Pancreas (tissue), 10 donors: Measurements from ENCODE around the gene C16orf96. TPM values are rescaled to one million over a fixed set of nuclear protein-coding genes. Genes with fewer than 3 reads are reported as not detected.

Experiments
- ATAC-seq, 4 donors: fragments of 200-7000 bp; cut with Tn5 transposase; one replicate each; pipeline versions ENCODE4 v1.8.0 to v1.9.1; 2020; ENCODE audit warnings: mild to moderate bottlenecking in 4 of 4, moderate library complexity in 4 of 4
- DNase-seq, 6 donors: peaks; one replicate each; pipeline ENCODE4 v3.0.0-alpha.2; 2020
- FAIRE-seq: peaks from 2 replicates; lab custom pipeline; 2012; peaks lifted over from hg19 to GRCh38; lab: Jason Lieb, UNC
- H3K27ac ChIP-seq, 4 donors: fragments of 200-600 bp; sonication (generic); 1 replicate in 3 of 4; 2 replicates in 1 of 4; pipeline versions ENCODE4 v1.5.0 to v1.8.0; 2020
- H3K27me3 ChIP-seq, 4 donors: fragments of 200-600 bp; one replicate each; pipeline ENCODE4 v1.8.0; 2021
- H3K36me3 ChIP-seq, 3 donors: fragments of 200-600 bp; sonication (generic) in 1 of 3; one replicate each; pipeline versions ENCODE4 v1.5.0 to v1.8.0; 2020 to 2021
- H3K4me1 ChIP-seq, 3 donors: fragments of 200-600 bp; one replicate each; pipeline ENCODE4 v1.8.0; 2021
- H3K4me3 ChIP-seq, 4 donors: fragments of 200-600 bp; sonication (generic) in 2 of 4; one replicate each; pipeline versions ENCODE4 v1.5.0 to v1.8.0; 2020 to 2021
- H3K9me3 ChIP-seq, 4 donors: fragments of 200-600 bp; one replicate each; pipeline ENCODE4 v1.8.0; 2021
- CTCF ChIP-seq, 4 donors: fragments of 200-600 bp; sonication (generic) in 3 of 4; IDR thresholded peaks; one replicate each; pipeline versions ENCODE4 v1.5.0 to v1.8.0; 2021; ENCODE audit warnings: antibody characterized with exemption in 4 of 4
- WGBS, 2 donors: extraction: QIAGEN DNeasy Blood & Tissue Kit; methylation state at CpG; one replicate each; pipeline ENCODE4 v1.1.7; 2013; 5-methylcytosine and 5-hydroxymethylcytosine counted together
- intact Hi-C, 3 donors: fragments of 100-400 bp; cut with DNase I; formaldehyde crosslinking; loops; one replicate each; pipeline versions ENCODE4 v1.11.1 to v1.14.2; 2022
- polyA plus RNA-seq, 2 donors: library from polyadenylated mRNA; stranded (reverse); fragments of 200-250 nt; gene quantifications; one replicate each; pipeline ENCODE4 v1.2.3, GENCODE V29; 2013
- total RNA-seq, 6 donors: library from RNA; stranded (reverse); fragmentation: NEBNext Ultra II Directional in 4 of 6; extraction: Animal tissue kit (Norgen Biotek cat#: 25700) in 4 of 6; gene quantifications; one replicate each; pipeline versions ENCODE4 v1.2.1 to v1.2.4, GENCODE V29; 2021 to 2023
- donor health status: healthy with polysubstance abuse.
- donor health status: DM: no; HTN: no; CAD: no; lungs with moderate emphysema.
- donor health status: DM: no; HTN: no; CAD: no.
- donor health status: control.
- donor health status: control.
- donor health status: Bipolar disorder and iron deficiency.
- donor health status: DM: yes; HTN: yes; CAD: no.
- donor health status: DM: no; HTN: no; CAD: no.
- donor health status: DM: no; HTN: no; CAD: no.
- donor health status: DM: yes; HTN: yes; CAD: no.

The C16orf96 gene
- total and polyA plus RNA-seq, 8 donors = 0.28 to 0.47 (median 0.31) TPM

- WGBS, 2 donors = 95 to 100% methylated on average over 9 of the region's 9 CpGs
Measured at GRCh38 chr16:4628283-4628682, 72.1 kb downstream of the C16orf96 start.

GRCh38 chr16:4631444-4631843, 75.3 kb downstream of the C16orf96 start:
- WGBS, 2 donors = 96 to 100% methylated on average over 1 of the region's 1 CpG
- Histone ChIP-seq H3K27me3 (no peaks in the 10 kb centered on the region), H3K36me3 (peaks cover 0 to 4% (median 0%) of the 10 kb centered on the region in 3 donors), H3K4me1 (peaks cover under 1 to 6% (median 4%) of the 10 kb centered on the region in 3 donors), H3K27ac (no peak overlapping the region), H3K9me3 (no peaks in the 10 kb centered on the region), H3K4me3 (no peak overlapping the region)
- ATAC-seq = no peak
- DNase-seq = no peak
- no peak for TF ChIP-seq CTCF (IDR thresholded peaks at IDR 0.05)
- no peak for FAIRE-seq
- intact Hi-C loops = no loop called here

More at GRCh38 chr16:4628283-4628682, 72.1 kb downstream of the C16orf96 start:
- Histone ChIP-seq H3K27me3 (no peaks in the 10 kb centered on the region), H3K4me3 (no peak overlapping the region), H3K27ac (no peak overlapping the region), H3K9me3 (no peaks in the 10 kb centered on the region), H3K4me1 (peaks cover 8 to 19% (median 10%) of the 10 kb centered on the region in 3 donors), H3K36me3 (no peaks in the 10 kb centered on the region)
- intact Hi-C loops = no loop called here
- ATAC-seq = no peak
- no peak for DNase-seq
- no peak for TF ChIP-seq CTCF (IDR thresholded peaks at IDR 0.05)
- FAIRE-seq = no peak

GRCh38 chr16:4633910-4634635, 77.9 kb downstream of the C16orf96 start:
- Histone ChIP-seq H3K9me3 (no peaks in the 10 kb centered on the region), H3K4me1 (no peaks in the 10 kb centered on the region), H3K27ac (no peak overlapping the region), H3K36me3 (peaks cover 0 to 4% (median 0%) of the 10 kb centered on the region in 3 donors), H3K27me3 (no peaks in the 10 kb centered on the region), H3K4me3 (no peak overlapping the region)
- TF ChIP-seq CTCF (IDR thresholded peaks at IDR 0.05) = no peak
- intact Hi-C loops = no loop called here
- DNase-seq (no peak), FAIRE-seq (no peak), ATAC-seq (no peak)
- WGBS, 2 donors = 89% methylated on average over 20 of the region's 20 CpGs

- Histone ChIP-seq H3K4me3 (no peak overlapping the region), H3K27ac (no peak overlapping the region), H3K9me3 (no peaks in the 10 kb centered on the region), H3K27me3 (no peaks in the 10 kb centered on the region), H3K4me1 (no peaks in the 10 kb centered on the region), H3K36me3 (peaks cover 0 to 4% (median 0%) of the 10 kb centered on the region in 3 donors)
- intact Hi-C loops = no loop called here
- no peak for ATAC-seq
- FAIRE-seq = no peak
- 92 to 95% methylated on average over 12 of the region's 12 CpGs for WGBS, 2 donors
- no peak for TF ChIP-seq CTCF (IDR thresholded peaks at IDR 0.05)
- DNase-seq = no peak
Measured at GRCh38 chr16:4634768-4635167, 78.6 kb downstream of the C16orf96 start.

GRCh38 chr16:4636196-4636595, 80.1 kb downstream of the C16orf96 start:
- no peak overlapping the region for H3K4me3 ChIP-seq
- TF ChIP-seq CTCF (IDR thresholded peaks at IDR 0.05) = no peak
- no peaks in the 10 kb centered on the region for H3K9me3 ChIP-seq
- H3K27me3 ChIP-seq = no peaks in the 10 kb centered on the region
- intact Hi-C loops = no loop called here
- FAIRE-seq = no peak
- H3K36me3 ChIP-seq = peaks cover 0 to 4% (median 0%) of the 10 kb centered on the region in 3 donors
- no peak for ATAC-seq
- DNase-seq = no peak
- 87 to 90% methylated on average over 13 of the region's 13 CpGs for WGBS, 2 donors
- H3K27ac ChIP-seq = no peak overlapping the region
- H3K4me1 ChIP-seq = no peaks in the 10 kb centered on the region
